HG02763 (cell line): ENCODE results near the gene ARHGEF10L.

Experiments
- ATAC-seq: cut with Tn5 transposase; IDR thresholded peaks from one replicate; pipeline ENCODE4 v1.9.1; 2021; ENCODE audit warnings: mild to moderate bottlenecking, moderate library complexity; ENCODE audit not compliant: unreplicated experiment

The ARHGEF10L gene

GRCh38 chr1:17588048-17588871 is 48.8 kb downstream of the ARHGEF10L start:
- no peak for ATAC-seq

GRCh38 chr1:17591814-17592430 is 52.4 kb downstream of the ARHGEF10L start:
- ATAC-seq = no peak

- no peak for ATAC-seq
Measured at GRCh38 chr1:17594026-17594425, 54.5 kb downstream of the ARHGEF10L start.

DNA sequence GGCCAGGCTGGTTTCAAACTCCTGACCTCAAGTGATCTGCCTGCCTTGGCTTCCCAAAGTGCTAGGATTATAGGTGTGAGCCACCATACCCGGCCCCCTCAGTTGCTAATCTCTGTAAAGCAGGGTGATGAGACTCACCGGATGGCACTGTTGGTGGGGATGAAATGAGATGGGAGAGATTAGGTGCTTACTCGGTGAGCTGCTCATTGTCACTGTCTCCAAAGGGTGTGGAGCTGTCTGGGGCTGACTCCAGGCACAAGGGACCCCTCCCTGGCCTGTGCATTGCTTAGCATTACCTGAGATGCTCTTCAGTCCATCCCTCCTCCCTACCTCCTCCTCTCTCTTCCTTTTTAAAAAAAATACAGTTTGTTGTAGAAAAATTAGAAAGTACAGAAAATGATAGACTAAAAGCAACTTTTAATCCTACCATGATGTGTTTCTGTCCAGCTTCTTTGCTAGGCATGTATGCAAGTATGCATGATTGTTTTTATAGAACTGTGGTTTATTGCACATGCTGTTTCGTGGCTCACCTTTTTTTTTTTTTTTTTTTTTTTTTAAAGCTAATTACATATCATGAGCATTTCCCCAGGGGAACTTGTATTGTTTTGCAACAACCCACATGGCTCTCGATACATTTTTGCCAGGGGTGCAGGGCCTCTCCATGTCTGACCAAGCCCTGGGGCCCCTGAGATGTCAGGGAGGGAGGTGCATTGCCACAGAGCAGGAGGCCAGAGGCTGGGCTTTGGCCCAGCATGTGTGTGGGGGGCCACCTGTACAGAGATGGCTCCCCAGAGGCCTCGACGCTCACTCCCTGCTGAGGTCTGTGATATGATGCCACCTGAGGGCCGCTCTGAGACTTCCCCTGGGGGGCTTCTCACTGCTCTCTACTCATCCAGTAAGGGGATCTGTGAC is 55.4 kb downstream of the ARHGEF10L start:
- no peak for ATAC-seq

DNA sequence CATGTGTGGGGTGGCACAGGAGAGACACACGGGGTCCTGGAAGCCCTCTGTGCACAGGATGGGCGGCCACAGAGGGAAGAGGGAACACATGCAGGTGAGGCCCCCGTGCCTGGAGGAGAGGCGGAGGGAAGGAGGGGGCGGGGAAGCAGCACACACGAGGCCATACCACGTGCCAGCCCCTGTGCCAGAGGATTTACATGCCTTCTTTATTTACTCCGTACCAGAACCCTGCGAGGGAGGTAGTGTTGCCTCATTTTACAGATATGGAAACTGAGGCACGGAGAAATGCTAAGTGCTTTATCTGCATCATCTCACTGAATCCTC is 56.1 kb downstream of the ARHGEF10L start:
- no peak for ATAC-seq

GRCh38 chr1:17596186-17596585 is 56.7 kb downstream of the ARHGEF10L start:
- no peak for ATAC-seq

DNA sequence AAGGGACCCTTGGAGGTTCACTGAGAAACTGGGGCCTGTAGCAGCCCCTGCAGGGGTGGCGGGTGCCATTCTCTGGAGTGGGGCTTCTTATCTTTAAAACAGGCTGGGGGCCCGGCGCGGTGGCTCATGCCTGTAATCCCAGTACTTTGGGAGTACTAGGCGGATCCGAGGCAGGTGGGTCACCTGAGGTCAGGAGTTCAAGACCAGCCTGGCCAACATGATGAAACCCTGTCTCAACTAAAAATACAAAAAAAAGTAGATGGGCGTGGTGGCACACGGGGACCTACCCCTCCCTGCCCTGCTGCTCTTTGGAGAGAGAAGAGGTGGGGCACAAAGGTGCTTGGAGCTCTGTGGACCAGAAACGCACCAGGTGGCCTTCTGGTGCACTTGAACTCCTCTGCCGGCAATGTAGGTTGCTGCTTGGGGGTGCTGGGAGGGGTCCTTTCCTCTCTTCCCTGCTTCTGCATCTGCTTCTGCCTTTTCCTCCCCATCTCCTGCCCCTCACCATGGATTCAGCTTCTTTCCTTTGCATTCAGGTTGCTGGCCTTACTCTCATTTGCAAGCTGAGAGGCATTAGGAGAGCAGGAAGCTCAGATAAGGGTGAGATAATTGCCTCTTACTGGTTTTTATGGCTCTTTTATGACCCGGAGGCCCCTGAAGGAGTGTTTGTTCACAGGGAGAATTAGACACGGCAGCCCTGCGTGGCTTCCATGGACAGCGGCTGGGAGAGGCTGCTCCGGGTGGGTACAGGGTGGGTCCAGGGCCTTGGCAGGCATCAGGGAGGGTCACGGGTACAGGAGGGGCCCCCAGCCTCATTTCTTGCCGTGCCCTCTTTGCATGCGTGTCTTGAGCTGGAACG is 57.4 kb downstream of the ARHGEF10L start:
- no peak for ATAC-seq

DNA sequence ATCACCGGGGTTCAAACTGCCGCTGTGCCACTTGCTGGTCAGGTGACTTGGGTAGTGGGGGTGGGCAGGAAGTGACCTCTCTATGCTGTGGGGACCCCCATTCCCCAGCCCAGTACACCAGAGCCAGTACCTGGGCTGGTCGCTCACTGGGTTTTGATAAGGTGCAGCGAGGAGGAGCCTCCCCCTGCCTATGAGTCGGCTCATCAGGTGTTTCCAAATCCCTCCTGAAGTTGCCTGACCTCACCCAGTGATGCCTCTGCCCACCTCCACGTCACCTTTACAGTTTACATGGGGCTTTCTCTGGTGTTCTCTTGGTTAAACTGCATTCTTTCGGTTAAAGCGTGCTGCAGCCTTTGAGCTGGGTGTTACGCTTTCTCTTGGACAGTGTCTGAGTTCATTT is 58.2 kb downstream of the ARHGEF10L start:
- ATAC-seq = no peak

- ATAC-seq = no peak
Measured at GRCh38 chr1:17598251-17598650, 58.8 kb downstream of the ARHGEF10L start.

DNA sequence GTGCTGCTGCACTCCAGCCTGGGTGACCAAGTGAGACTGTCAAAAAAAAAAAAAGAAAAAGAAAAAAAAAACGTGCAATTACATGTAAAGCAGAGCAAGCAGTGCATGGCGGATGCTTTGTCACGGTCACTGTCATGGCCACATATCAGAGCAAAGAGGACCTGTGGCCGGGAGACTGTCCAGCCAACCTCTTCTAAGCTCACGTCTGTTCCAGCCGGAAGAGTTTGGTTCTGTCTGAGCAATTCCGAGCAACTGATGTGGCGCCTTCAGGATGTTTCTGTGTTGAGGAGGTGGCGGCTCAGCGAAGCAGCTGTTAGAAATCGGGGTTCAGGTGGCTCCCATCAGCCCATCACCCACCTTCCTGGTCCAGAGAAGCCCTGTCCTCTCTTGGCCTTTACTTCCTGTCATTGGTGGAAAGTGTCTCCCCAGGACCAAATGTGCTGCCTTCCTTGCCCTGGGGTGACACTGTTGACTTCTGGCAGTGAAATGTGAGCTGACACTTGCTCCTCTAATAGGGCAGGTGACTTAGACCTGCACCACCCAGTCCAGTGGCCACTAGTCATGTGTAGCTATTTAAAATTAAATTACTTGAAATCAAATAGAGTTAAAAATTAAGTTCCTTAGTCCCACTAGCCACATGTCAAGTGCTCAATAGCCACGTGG is 59.9 kb downstream of the ARHGEF10L start:
- no peak for ATAC-seq

DNA sequence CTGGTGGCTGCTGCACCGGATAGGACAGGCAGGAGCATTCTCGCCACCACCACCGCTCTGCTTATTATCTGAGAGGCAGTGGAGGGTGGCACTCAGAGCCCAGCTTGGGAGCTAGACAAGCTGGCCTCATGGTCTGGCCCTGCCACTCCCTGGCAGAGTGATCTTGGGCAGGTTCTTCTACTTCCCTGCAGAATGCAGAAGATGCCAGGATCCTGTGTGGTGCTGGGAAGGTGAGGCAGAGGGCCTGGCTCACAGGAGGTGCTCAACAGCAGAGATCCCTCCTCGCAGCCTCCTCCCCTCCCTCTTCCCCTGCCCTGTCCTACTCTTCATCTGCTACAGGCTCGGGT is 60.4 kb downstream of the ARHGEF10L start:
- ATAC-seq = no peak

DNA sequence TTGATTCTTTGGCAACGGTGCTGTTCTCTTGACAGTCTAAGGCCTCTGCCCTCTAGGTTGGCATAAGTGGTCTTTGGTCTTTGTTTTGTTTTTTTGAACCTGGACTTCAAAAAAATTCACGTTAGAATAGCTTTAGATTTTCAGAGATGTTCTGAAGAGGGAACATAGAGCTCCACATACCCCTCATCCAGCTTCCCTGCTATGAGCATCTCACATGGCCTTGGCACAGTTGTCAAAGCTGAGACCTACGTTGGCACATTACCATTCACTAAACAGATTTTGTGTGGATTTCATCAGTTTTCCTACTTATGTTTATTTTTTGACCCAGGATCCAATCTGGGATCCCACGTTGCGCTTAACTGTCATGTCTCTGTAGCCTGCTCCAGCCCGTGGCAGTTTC is 60.8 kb downstream of the ARHGEF10L start:
- no peak for ATAC-seq

GRCh38 chr1:17601643-17602382 is 62.3 kb downstream of the ARHGEF10L start:
- ATAC-seq = no peak

DNA sequence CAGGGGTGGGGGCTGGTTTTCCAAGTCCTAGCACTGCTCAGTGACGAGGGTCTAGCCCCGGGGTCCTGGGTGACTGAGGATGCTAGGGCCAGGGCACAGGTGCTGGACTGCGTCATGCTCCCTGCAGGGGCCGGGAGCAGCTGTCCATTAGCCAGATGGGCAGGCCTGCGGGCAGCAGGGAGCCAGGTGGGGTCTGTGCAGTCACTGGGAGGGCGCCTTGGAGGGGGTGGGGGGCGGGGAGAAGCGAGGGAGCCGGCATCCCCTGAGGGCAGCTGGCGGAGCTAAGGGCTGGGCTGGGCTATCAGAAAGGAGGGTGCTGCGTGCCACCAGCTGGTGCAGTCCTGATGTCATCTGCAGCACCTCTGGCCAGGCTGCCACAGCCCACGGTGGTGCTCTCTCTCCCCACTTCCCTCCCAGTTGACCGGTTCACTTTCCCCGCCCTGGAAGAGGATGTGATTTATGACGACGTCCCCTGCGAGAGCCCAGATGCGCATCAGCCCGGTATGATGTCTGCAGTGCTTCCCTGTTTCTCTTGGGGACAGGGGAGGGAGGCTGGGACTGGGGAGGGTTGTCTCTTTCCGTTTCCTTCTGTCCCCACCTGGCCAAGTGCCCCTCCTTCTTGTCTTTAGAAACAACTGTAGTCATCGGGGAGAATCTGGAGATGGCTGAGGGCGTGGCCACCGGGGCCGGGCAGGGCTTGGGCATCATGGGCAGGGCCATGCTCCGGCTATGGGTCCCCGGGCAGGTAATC is 63.8 kb downstream of the ARHGEF10L start:
- no peak for ATAC-seq

GRCh38 chr1:17605582-17606344 is 66.3 kb downstream of the ARHGEF10L start:
- no peak for ATAC-seq

DNA sequence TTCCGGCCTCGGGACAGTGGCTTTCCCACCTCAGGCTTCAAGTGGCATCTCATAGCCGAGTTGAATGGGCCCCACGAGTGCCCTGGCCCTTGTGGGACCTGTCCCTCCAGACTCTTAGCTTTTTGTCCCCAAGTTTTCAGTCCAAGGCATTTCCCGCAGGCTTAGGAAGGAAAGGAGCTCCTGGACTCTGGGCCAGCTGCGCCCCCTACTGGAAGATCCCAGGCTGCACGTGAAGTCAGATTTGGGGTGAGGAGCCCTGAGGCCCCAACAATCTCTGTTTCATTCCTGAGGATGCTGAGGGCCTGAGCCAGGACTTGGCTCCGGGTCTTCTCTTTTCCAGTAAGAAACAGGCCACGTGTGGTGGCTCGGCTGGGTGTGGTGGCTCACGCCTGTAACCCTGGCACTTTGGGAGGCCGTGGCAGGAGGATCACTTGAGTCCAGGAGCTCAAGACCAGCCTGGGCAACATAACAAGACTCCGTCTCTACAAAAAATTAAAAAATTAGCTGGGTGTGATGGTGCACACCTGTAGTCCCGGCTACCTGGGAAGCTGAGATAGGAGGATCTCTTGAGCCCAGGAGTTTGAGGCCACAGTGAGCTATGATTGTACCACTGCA is 67.4 kb downstream of the ARHGEF10L start:
- ATAC-seq = no peak

- no peak for ATAC-seq
Measured at GRCh38 chr1:17607644-17608581, 68.4 kb downstream of the ARHGEF10L start.
